ENCODE results near the gene KRTAP10-4. TPM values are rescaled to one million over a fixed set of nuclear protein-coding genes. Genes with fewer than 3 reads are reported as not detected.

KRTAP10-4 gene
- total RNA-seq, 2 experiments from 2014 or later, result not detected

- intact Hi-C loops (cut with micrococcal nuclease; ENCODE audit: unreplicated experiment), result no loop called here
- Histone ChIP-seq H3K4me3 (ENCODE audit: low read depth, low read length, poor library complexity, severe bottlenecking) (no peak overlapping the region), H2AFZ (ENCODE audit: low read length) (no peak overlapping the region), H3K9me2 (ENCODE audit: insufficient read depth, low read length) (no peaks in the 10 kb centered on the region), H3K9me3 (ENCODE audit: low read length) (peaks cover 20% of the 10 kb centered on the region), H3K79me2 (ENCODE audit: insufficient read depth, low read depth, low read length) (no peaks in the 10 kb centered on the region), H3K4me2 (ENCODE audit: low read length) (no peak overlapping the region), H3K36me3 (ENCODE audit: insufficient read depth, low read length) (no peaks in the 10 kb centered on the region), H3K4me1 (ENCODE audit: insufficient read depth, low read length, poor library complexity, severe bottlenecking) (peaks cover 5% of the 10 kb centered on the region), H3K27ac (ENCODE audit: low read depth, low read length, poor library complexity, severe bottlenecking) (no peak overlapping the region), H4K20me1 (ENCODE audit: insufficient read depth, low read length) (no peaks in the 10 kb centered on the region)
- no TSS peak for BruUV-seq (replicated peaks)
- POLR2A ChIA-PET, result no interaction called here
- CTCF ChIA-PET (ENCODE audit: unreplicated experiment), result no interaction called here
- TF ChIP-seq EZH2phosphoT487 (IDR thresholded peaks at IDR 0.05; ENCODE audit: borderline replicate concordance, low read depth, low read length) (no peak), CTCF (conservative IDR thresholded peaks at IDR 0.05; ENCODE audit: low read length) (no peak)
- no peak for DNase-seq (ENCODE audit: low spot score)
These were observed 30.8 kb upstream of the KRTAP10-4 start for GRCh38 chr21:44542716-44543115.

DNA sequence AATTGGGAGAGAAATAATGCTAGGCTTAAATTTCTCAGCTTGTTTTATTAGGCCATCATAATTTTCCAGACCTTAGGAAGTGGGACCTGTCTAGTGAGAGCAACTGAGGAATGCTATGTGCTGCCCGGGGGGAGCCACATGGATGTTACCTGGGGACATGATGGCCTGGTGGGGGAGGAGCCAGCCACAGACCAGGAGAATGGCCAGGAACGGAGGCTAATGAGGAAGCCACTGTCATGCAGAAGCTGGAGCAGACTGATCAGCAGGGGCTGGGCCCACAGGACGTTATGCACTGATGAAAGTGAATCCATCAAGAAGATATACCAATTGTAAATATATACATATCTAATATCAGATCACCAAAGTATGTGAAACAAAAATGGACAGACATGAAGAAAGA, 29.0 kb upstream of the KRTAP10-4 start:
- no peak overlapping the region for H3K27ac ChIP-seq (ENCODE audit: low read depth, low read length, poor library complexity, severe bottlenecking)
- H3K9me3 ChIP-seq (ENCODE audit: low read length), result peaks cover 20% of the 10 kb centered on the region
- TF ChIP-seq EZH2phosphoT487 (IDR thresholded peaks at IDR 0.05; ENCODE audit: borderline replicate concordance, low read depth, low read length) (no peak), CTCF (conservative IDR thresholded peaks at IDR 0.05; ENCODE audit: low read length) (no peak)
- ChIA-PET CTCF (ENCODE audit: unreplicated experiment) (no interaction called here), POLR2A (no interaction called here)
- DNase-seq (ENCODE audit: low spot score), result no peak
- H3K4me3 ChIP-seq (ENCODE audit: low read depth, low read length, poor library complexity, severe bottlenecking), result no peak overlapping the region
- no peaks in the 10 kb centered on the region for H3K36me3 ChIP-seq (ENCODE audit: insufficient read depth, low read length)
- intact Hi-C loops (cut with micrococcal nuclease; ENCODE audit: unreplicated experiment), result no loop called here
- no peaks in the 10 kb centered on the region for H3K79me2 ChIP-seq (ENCODE audit: insufficient read depth, low read depth, low read length)
- BruUV-seq (replicated peaks), result no TSS peak
- H4K20me1 ChIP-seq (ENCODE audit: insufficient read depth, low read length), result no peaks in the 10 kb centered on the region
- no peak overlapping the region for H2AFZ ChIP-seq (ENCODE audit: low read length)
- H3K9me2 ChIP-seq (ENCODE audit: insufficient read depth, low read length), result no peaks in the 10 kb centered on the region
- H3K4me1 ChIP-seq (ENCODE audit: insufficient read depth, low read length, poor library complexity, severe bottlenecking), result peaks cover 7% of the 10 kb centered on the region
- no peak overlapping the region for H3K4me2 ChIP-seq (ENCODE audit: low read length)

- no peak overlapping the region for H3K4me2 ChIP-seq (ENCODE audit: low read length)
- H2AFZ ChIP-seq (ENCODE audit: low read length), result peak overlapping the region; percentile 72
- H3K9me2 ChIP-seq (ENCODE audit: insufficient read depth, low read length), result no peaks in the 10 kb centered on the region
- H3K9me3 ChIP-seq (ENCODE audit: low read length), result peaks cover 18% of the 10 kb centered on the region
- H3K27ac ChIP-seq (ENCODE audit: low read depth, low read length, poor library complexity, severe bottlenecking), result no peak overlapping the region
- no TSS peak for BruUV-seq (replicated peaks)
- DNase-seq (ENCODE audit: low spot score), result peak; percentile 24
- H3K36me3 ChIP-seq (ENCODE audit: insufficient read depth, low read length), result no peaks in the 10 kb centered on the region
- POLR2A ChIA-PET, result interaction anchor here (0.6 to 1.3 kb wide), 3 partner anchors 11 to 101 kb away, joined by 3 to 5 read pairs (median 3); no protein-coding TSS in a partner anchor
- CTCF ChIA-PET (ENCODE audit: unreplicated experiment), result no interaction called here
- intact Hi-C loops (cut with micrococcal nuclease; ENCODE audit: unreplicated experiment), result no loop called here
- H4K20me1 ChIP-seq (ENCODE audit: insufficient read depth, low read length), result no peaks in the 10 kb centered on the region
- peaks cover 7% of the 10 kb centered on the region for H3K4me1 ChIP-seq (ENCODE audit: insufficient read depth, low read length, poor library complexity, severe bottlenecking)
- TF ChIP-seq EZH2phosphoT487 (IDR thresholded peaks at IDR 0.05; ENCODE audit: borderline replicate concordance, low read depth, low read length) (no peak), CTCF (conservative IDR thresholded peaks at IDR 0.05; ENCODE audit: low read length) (no peak)
- no peak overlapping the region for H3K4me3 ChIP-seq (ENCODE audit: low read depth, low read length, poor library complexity, severe bottlenecking)
- no peaks in the 10 kb centered on the region for H3K79me2 ChIP-seq (ENCODE audit: insufficient read depth, low read depth, low read length)
These were observed 25.7 kb upstream of the KRTAP10-4 start for GRCh38 chr21:44547656-44548331.

Data from OCI-LY7 (cell line).